HG03103 (cell line): ENCODE data around the gene MYPN.
"Not testable (repeated sequence)": the region's sequence is repeated elsewhere in the genome, so short reads cannot be mapped to it uniquely, and the experiment has no call there.

Experiments
- ATAC-seq: cut with Tn5 transposase; IDR thresholded peaks from one replicate; pipeline ENCODE4 v1.9.1; 2021; ENCODE audit warnings: low read depth; ENCODE audit not compliant: unreplicated experiment

The MYPN gene

GRCh38 chr10:68128015-68128414 lies 18.7 kb downstream of the MYPN start:
- no peak for ATAC-seq

DNA sequence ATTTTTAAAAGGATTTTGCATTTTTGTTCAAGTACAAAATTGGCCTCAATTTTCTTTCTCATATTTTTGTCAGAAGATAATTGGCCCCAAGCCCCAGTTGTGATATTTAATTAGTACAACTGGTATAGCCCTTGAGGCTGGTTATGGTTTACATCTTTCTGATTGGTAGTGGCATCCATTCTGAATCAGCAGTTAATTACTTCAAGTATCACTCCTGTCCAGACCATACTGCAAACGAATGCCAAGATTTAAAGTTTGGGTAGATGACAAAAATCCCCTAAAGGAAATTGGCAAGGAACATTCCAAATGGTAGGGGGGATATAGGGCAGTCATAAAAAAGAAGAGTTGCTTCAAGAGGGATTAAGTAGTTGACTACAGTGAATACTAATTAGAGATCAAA lies 23.1 kb downstream of the MYPN start:
- no peak for ATAC-seq

DNA sequence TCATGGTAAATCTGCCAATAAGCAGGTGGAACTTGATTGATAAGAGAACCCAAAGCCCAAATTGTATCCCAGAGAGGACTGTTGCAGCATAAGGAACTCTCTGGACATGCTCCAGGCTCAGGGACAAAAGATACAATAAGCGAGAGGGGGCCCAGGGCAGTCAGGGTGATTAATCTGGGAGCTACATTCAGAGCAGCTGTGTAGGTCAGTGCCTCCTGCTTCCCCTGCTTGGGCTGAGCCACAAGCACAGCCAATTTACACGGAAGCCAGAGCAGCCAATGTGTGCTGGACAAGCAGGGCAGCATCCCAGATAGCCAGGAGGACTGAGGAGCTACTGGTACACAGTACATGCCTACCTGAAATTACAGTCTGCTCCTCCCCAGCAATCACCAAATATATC lies 24.2 kb downstream of the MYPN start:
- ATAC-seq = no peak

- no peak for ATAC-seq
These were observed 26.1 kb downstream of the MYPN start for GRCh38 chr10:68135362-68135761.

DNA sequence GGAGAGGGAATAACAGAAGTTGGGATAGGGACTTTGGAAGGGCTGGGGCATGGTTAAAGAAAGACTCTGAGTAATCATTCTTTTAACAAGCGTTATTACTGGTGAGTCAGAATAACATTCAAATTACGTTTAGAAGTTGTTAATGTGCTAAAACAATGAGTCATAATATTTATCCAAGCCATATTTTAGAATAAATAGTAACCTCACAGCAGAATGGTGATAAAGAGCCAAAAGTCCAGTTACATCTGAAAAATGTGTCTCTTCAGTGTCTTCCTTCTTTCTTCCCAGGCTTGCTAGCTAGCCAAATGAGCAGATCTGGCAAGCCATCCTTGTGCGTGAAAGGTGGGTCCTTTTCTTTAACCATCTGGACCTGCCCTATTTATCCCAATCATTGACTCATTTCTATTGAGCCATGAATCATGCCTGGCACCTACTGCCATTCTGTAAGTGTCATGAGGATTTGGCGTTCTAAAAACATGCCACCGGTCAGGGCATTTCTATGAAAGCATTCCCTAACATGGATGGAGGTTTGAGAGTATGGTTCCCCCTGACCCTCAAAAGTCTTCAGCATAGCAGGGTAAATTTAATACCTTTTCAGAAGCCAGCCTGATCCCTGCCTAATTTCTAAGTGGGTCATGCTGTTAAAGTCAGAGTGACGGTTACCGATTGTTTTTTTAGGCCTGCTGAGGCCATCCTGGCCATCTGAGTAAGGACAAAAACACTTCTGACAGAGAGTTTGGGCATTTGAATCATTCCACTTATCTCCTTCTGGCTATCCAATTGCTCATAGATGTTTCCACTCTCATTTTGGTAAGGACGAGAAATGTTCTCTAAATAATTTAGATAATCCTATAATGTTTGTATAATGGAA lies 26.9 kb downstream of the MYPN start:
- no peak for ATAC-seq

DNA sequence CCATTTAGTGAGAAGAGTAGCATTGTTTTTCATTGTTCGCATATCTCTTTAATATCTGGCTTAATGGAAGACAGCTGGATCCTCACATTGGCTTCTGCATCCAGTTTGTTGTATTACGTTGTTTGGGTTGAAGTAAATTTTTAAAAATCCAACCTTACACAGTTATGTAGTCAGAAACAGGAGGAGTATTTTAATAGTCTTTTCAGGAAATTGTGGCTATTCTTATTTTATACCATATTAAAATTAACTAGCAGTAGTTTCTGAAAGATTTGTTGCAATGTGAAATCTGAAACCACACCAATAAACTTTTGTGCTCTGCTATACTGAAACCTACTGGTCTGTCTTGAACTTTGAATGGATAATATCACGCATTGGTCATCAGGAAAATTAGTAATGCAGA lies 27.9 kb downstream of the MYPN start:
- no peak for ATAC-seq

GRCh38 chr10:68138526-68138925 lies 29.2 kb downstream of the MYPN start:
- ATAC-seq = no peak

DNA sequence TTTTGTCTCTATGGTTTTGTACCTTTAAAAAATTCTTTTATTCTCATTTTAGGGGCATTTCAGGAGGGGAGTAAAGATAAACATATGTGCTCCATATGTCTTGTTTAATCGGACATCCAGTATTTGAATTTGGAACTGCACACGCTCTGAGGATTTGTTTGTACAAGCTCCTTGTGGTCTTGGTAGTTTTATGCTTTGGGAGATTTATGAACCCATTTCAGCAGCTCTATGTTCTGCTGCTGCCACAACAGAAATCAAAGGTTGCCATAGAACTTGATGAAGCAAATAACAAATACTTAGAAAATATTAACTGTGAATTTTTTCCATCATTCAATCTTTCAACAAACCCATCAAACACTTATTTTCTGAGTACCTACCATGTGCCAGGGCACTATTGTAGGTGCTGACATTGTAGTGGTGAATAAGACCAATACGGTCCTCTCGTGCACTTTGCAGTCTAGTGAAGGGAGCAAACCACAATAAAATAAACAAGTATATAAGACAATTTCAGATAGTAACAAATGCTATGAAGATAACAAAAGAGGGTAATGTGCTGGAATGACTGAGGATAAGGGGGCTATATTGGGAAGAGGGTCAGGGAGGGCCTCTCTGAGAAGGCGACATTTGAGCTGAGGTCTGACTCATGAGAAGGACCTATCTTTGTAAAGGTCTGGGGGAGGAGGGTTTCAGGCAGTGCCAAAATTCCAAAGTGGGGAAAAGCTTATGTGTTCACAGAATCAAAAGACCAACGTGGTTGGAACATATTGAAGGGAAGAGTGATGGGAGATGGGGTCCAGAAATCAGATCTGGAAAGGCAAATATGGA lies 30.4 kb downstream of the MYPN start:
- no peak for ATAC-seq

DNA sequence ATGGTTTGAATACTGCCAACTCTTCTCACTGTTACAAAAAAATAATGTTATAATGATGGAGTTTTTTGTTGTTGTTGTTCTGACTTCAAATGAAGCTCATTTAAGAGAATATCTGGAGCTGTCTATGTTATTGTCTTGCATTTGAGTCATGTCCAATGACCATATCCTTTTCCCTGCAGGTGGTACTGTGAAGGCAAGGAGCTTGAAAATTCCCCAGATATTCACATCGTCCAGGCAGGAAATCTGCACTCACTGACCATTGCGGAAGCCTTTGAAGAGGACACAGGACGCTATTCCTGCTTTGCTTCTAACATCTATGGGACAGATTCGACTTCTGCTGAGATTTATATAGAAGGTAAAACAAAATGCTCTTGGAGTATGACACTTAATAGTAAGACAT lies 33.5 kb downstream of the MYPN start:
- no peak for ATAC-seq

DNA sequence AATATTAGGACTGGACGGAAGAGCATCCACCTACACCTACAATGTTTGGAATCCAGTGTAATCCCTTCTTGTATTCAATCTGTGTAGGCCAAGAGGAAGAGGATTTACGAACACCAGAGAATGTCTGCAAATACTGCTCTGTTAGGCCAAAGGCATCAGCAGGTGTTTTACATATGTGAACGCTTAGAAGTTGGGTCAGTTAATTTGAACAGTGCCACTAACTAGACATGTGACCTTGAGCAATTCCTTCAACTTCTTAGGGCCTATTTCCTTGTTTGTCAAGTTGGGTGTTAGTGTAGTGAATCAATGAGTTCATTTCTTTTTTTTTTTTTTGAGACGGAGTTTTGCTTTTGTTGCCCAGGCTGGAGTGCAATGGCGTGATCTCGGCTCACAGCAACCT lies 35.4 kb downstream of the MYPN start:
- no peak for ATAC-seq

- no peak for ATAC-seq
These were observed 36.4 kb downstream of the MYPN start for GRCh38 chr10:68145705-68146104.

GRCh38 chr10:68146133-68146532 lies 36.8 kb downstream of the MYPN start:
- ATAC-seq = no peak

GRCh38 chr10:68151453-68151852 lies 42.2 kb downstream of the MYPN start:
- no peak for ATAC-seq

DNA sequence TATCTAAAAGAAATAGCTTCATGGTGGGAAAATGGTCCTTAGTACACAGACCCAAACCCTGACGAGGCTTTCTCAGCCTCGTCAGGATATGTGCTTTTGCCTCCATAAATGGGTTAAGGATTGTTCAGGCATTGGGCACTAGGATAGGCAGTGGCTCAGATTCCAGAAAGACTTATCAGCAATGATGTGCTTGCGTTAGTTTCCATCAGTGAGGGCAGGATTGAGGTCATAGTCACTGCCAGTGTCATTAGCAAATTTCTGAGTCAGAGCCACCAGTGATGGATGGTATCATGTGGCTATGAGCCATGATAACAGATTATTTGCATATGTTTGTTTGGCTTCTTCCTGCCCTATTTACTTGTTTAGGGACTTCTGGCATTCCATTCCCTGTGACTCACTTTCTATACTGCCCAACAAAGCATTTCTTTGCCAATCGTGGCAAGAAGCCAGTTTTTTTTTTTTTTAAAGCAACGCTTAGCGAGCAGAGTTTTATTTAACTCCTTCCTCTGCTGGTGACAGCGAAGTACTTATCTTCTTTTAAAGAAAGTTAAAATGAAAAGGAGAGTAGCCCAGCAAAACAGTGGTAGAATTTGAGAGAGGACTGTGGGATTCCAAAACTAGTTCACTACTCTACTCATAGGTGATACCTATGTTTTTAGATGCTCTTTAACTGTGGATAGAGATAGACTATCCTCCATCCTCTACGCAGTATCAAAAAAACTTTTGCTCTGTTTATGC lies 44.4 kb downstream of the MYPN start:
- ATAC-seq = no peak

GRCh38 chr10:68154211-68154497 lies 44.9 kb downstream of the MYPN start:
- ATAC-seq = no peak

- no peak for ATAC-seq
These were observed 46.4 kb downstream of the MYPN start for GRCh38 chr10:68155615-68156210.

GRCh38 chr10:68156373-68157185 lies 47.3 kb downstream of the MYPN start:
- no peak for ATAC-seq

- not testable (repeated sequence) for ATAC-seq
These were observed 48.2 kb downstream of the MYPN start for GRCh38 chr10:68157522-68157921.

DNA sequence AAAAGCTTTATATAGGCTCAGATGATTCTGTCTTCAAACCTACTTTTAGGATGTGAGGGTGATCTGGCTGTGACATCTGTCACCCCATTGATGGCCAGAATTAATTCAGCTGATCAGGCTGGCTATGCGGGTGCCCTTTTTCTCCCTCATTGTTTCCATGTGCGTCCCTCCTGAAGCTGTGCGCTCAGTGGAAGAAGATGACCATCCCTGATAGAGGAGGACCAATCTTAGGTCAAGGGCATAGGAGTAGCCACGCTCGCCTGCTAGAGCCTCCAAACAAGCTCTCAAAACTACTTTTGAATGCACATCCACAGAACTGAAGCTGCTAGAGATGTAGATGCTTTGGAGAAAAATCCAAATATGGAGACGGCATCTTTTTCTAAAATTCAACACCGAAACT lies 48.7 kb downstream of the MYPN start:
- ATAC-seq = no peak

DNA sequence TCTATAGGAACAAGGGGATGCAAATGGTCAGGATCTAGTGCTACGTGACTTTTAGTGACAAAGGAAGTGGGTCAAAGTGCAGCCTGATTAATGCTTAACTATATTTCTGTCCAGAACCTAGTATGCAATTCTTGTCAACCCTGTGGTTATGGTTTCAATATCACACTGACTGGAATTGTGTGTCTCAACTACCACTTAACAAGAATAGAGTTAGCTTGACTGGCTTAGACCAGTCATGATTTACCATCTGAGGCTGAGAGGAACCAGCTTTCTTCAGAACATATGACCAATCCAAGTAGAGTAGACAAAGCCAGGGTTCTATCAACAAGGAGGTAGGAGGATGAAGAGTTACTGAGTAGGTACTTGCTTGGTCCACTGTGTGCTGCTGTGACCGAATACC lies 54.4 kb downstream of the MYPN start:
- ATAC-seq = peak; percentile 90
